ENCODE data around the gene C2CD4A.

The C2CD4A gene

DNA sequence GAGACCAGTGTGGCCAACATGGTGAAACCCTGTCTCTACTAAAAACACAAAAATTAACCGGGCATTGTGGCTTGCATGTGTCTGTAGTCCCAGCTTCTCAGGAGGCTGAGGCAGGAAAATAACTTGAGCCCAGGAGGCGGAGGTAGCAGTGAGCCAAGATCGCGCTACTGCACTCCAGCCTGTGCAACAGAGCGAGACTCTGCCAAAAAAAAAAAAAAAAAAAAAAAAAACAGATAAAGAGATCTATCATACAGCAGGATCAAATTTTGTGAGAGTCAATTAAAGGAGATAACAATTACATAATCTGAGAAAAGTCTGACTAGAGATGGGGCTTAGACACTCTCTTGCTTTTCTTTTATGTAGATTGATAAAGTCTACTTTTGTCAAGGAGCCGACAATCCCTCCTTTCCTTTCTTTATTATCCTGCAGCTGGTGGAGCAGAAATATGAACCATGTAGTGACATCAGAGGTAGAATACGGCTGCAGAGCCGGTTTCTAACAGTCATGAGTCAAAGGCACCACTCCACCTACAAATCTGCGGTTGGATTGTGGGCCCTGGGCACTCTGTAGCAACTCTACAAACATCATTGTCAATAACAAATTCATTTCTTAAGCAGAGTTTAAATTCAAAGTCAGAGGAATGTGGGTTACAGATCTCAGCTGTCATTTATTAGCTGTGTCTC, 9.0 kb downstream of the C2CD4A start:
- H3K27ac ChIP-seq (replicated peaks), result no peak overlapping the region
- DNase-seq (ENCODE audit: low read depth in 1 of 2, low spot score in 1 of 2), result no peak
- TF ChIP-seq REST (IDR thresholded peaks at IDR 0.05; ENCODE audit: insufficient replicate concordance, low read depth) (no peak), POLR2AphosphoS5 (IDR thresholded peaks at IDR 0.05; ENCODE audit: low read depth) (no peak), SPI1 (IDR thresholded peaks at IDR 0.05; ENCODE audit: borderline replicate concordance, low read depth) (no peak), GABPA (IDR thresholded peaks at IDR 0.05; ENCODE audit: low read depth) (no peak)
- TF ChIP-seq, protein P1, sequence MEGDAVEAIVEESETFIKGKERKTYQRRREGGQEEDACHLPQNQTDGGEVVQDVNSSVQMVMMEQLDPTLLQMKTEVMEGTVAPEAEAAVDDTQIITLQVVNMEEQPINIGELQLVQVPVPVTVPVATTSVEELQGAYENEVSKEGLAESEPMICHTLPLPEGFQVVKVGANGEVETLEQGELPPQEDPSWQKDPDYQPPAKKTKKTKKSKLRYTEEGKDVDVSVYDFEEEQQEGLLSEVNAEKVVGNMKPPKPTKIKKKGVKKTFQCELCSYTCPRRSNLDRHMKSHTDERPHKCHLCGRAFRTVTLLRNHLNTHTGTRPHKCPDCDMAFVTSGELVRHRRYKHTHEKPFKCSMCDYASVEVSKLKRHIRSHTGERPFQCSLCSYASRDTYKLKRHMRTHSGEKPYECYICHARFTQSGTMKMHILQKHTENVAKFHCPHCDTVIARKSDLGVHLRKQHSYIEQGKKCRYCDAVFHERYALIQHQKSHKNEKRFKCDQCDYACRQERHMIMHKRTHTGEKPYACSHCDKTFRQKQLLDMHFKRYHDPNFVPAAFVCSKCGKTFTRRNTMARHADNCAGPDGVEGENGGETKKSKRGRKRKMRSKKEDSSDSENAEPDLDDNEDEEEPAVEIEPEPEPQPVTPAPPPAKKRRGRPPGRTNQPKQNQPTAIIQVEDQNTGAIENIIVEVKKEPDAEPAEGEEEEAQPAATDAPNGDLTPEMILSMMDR (IDR thresholded peaks at IDR 0.05; ENCODE audit: insufficient read depth, low read length), result no peak
- H3K4me3 ChIP-seq (replicated peaks; ENCODE audit: insufficient read depth, low read length), result no peak overlapping the region
- H3K27me3 ChIP-seq (ENCODE audit: insufficient read depth, poor library complexity, severe bottlenecking), result peaks cover 2% of the 10 kb centered on the region

DNA sequence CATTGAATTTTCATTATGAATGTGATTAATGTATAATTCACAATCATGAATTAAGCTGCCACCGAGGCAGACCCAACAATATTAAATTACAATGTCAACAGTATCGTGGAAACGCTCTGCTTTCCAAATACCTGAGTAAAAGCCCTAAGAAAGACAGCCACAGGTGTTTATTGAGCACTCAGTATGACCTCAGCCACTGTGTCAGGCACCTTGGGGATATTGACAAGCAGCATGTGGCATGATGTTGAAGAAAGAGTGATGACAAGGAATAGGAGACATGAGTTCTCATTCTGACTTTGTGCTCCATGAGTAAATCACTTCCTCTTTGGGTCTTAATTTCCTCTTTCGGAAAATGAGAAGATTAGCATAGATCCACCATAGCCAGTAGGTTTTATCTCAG, 12.8 kb downstream of the C2CD4A start:
- no peak overlapping the region for H3K4me3 ChIP-seq (replicated peaks; ENCODE audit: insufficient read depth, low read length)
- DNase-seq (ENCODE audit: low read depth in 1 of 2, low spot score in 1 of 2), result no peak
- H3K27ac ChIP-seq (replicated peaks), result no peak overlapping the region
- no peaks in the 10 kb centered on the region for H3K27me3 ChIP-seq (ENCODE audit: insufficient read depth, poor library complexity, severe bottlenecking)
- TF ChIP-seq SPI1 (IDR thresholded peaks at IDR 0.05; ENCODE audit: borderline replicate concordance, low read depth) (peak; percentile 83), POLR2AphosphoS5 (IDR thresholded peaks at IDR 0.05; ENCODE audit: low read depth) (no peak), REST (IDR thresholded peaks at IDR 0.05; ENCODE audit: insufficient replicate concordance, low read depth) (no peak)
- TF ChIP-seq, protein P1 (IDR thresholded peaks at IDR 0.05; ENCODE audit: insufficient read depth, low read length), result no peak

- DNase-seq (ENCODE audit: low read depth in 1 of 2, low spot score in 1 of 2), result no peak
- no peak for TF ChIP-seq GABPA (IDR thresholded peaks at IDR 0.05; ENCODE audit: low read depth)
- TF ChIP-seq REST (IDR thresholded peaks at IDR 0.05; ENCODE audit: insufficient replicate concordance, low read depth), result no peak
- TF ChIP-seq POLR2AphosphoS5 (IDR thresholded peaks at IDR 0.05; ENCODE audit: low read depth), result no peak
- TF ChIP-seq, protein P1 (IDR thresholded peaks at IDR 0.05; ENCODE audit: insufficient read depth, low read length), result no peak
- no peak for TF ChIP-seq SPI1 (IDR thresholded peaks at IDR 0.05; ENCODE audit: borderline replicate concordance, low read depth)
- H3K27ac ChIP-seq (replicated peaks), result no peak overlapping the region
- H3K27me3 ChIP-seq (ENCODE audit: insufficient read depth, poor library complexity, severe bottlenecking), result no peaks in the 10 kb centered on the region
- H3K4me3 ChIP-seq (replicated peaks; ENCODE audit: insufficient read depth, low read length), result no peak overlapping the region
Observed at GRCh38 chr15:62083194-62084154, 16.7 kb downstream of the C2CD4A start.

Data from HL-60 (cell line).